ENCODE results near the gene PPIE.
"Not testable (repeated sequence)": the region's sequence is repeated elsewhere in the genome, so short reads cannot be mapped to it uniquely, and the experiment has no call there.

The PPIE gene

GRCh38 chr1:39758556-39759435 is 20.1 kb downstream of the PPIE start:
- DNase-seq (ENCODE audit: low read depth) = no peak

GRCh38 chr1:39759436-39759726 is 20.7 kb downstream of the PPIE start:
- DNase-seq (ENCODE audit: low read depth) = no peak

- DNase-seq (ENCODE audit: low read depth) = no peak
Observed at GRCh38 chr1:39760074-39761008, 21.7 kb downstream of the PPIE start.

- DNase-seq (ENCODE audit: low read depth) = no peak
Observed at GRCh38 chr1:39761016-39761415, 22.3 kb downstream of the PPIE start.

- no peak for DNase-seq (ENCODE audit: low read depth)
Observed at GRCh38 chr1:39761557-39762260, 23.0 kb downstream of the PPIE start.

- no peak for DNase-seq (ENCODE audit: low read depth)
Observed at GRCh38 chr1:39762550-39763540, 24.2 kb downstream of the PPIE start.

- DNase-seq (ENCODE audit: low read depth) = not testable (repeated sequence)
Observed at GRCh38 chr1:39763619-39764374, 25.1 kb downstream of the PPIE start.

GRCh38 chr1:39764512-39764911 is 25.8 kb downstream of the PPIE start:
- not testable (repeated sequence) for DNase-seq (ENCODE audit: low read depth)

- not testable (repeated sequence) for DNase-seq (ENCODE audit: low read depth)
Observed at GRCh38 chr1:39766466-39766865, 27.8 kb downstream of the PPIE start.

- not testable (repeated sequence) for DNase-seq (ENCODE audit: low read depth)
Observed at GRCh38 chr1:39769502-39769901, 30.8 kb downstream of the PPIE start.

GRCh38 chr1:39770100-39771021 is 31.7 kb downstream of the PPIE start:
- not testable (repeated sequence) for DNase-seq (ENCODE audit: low read depth)

GRCh38 chr1:39771022-39771532 is 32.4 kb downstream of the PPIE start, which contains the start of gene OXCT2:
Gene OXCT2 (minus strand): TSS chr1:39771348. CDS start chr1:39771255, 93 bp downstream.
- DNase-seq (ENCODE audit: low read depth) = not testable (repeated sequence)

- not testable (repeated sequence) for DNase-seq (ENCODE audit: low read depth)
Observed at GRCh38 chr1:39773369-39773979, 34.8 kb downstream of the PPIE start.

GRCh38 chr1:39775141-39775540 is 36.5 kb downstream of the PPIE start:
- not testable (repeated sequence) for DNase-seq (ENCODE audit: low read depth)

- DNase-seq (ENCODE audit: low read depth) = not testable (repeated sequence)
Observed at GRCh38 chr1:39775676-39776399, 37.2 kb downstream of the PPIE start.

GRCh38 chr1:39776400-39776713 is 37.7 kb downstream of the PPIE start:
- no peak for DNase-seq (ENCODE audit: low read depth)

GRCh38 chr1:39776886-39777285 is 38.2 kb downstream of the PPIE start:
- DNase-seq (ENCODE audit: low read depth) = no peak

GRCh38 chr1:39777306-39777705 is 38.6 kb downstream of the PPIE start:
- DNase-seq (ENCODE audit: low read depth) = no peak
